NCI-H2196 treated with DMSO at 0.1 percent for 48 hours (cell line): ENCODE data around the gene SIPA1L3.
"Not testable (repeated sequence)": the region's sequence is repeated elsewhere in the genome, so short reads cannot be mapped to it uniquely, and the experiment has no call there.

ENCODE experiments used
- DNase-seq: peaks from one replicate; lab custom pipeline; 2025; ENCODE audit not compliant: unreplicated experiment; lab: John Stamatoyannopoulos, UW

SIPA1L3 gene

GRCh38 chr19:37914908-37915307 lies 7.9 kb downstream of the SIPA1L3 start:
- no peak for DNase-seq

GRCh38 chr19:37920591-37921450 lies 13.8 kb downstream of the SIPA1L3 start:
- DNase-seq: no peak

- DNase-seq: not testable (repeated sequence)
Measured at GRCh38 chr19:37924573-37924972, 17.6 kb downstream of the SIPA1L3 start.

GRCh38 chr19:37925212-37925611 lies 18.2 kb downstream of the SIPA1L3 start:
- DNase-seq: no peak

- DNase-seq: no peak
Measured at GRCh38 chr19:37926255-37926654, 19.2 kb downstream of the SIPA1L3 start.

- DNase-seq: no peak
Measured at GRCh38 chr19:37926711-37927110, 19.7 kb downstream of the SIPA1L3 start.

- DNase-seq: peak; percentile 46
Measured at GRCh38 chr19:37928527-37929286, 21.7 kb downstream of the SIPA1L3 start.

GRCh38 chr19:37929355-37929923 lies 22.4 kb downstream of the SIPA1L3 start:
- no peak for DNase-seq

GRCh38 chr19:37930416-37930815 lies 23.4 kb downstream of the SIPA1L3 start:
- DNase-seq: no peak

GRCh38 chr19:37931881-37932655 lies 25.1 kb downstream of the SIPA1L3 start:
- DNase-seq: peak; percentile 96

GRCh38 chr19:37932985-37933936 lies 26.3 kb downstream of the SIPA1L3 start:
- peak; percentile 79 for DNase-seq

GRCh38 chr19:37933937-37934358 lies 26.9 kb downstream of the SIPA1L3 start:
- no peak for DNase-seq

- DNase-seq: no peak
Measured at GRCh38 chr19:37935341-37935740, 28.3 kb downstream of the SIPA1L3 start.

- no peak for DNase-seq
Measured at GRCh38 chr19:37936166-37936565, 29.2 kb downstream of the SIPA1L3 start.

- DNase-seq: no peak
Measured at GRCh38 chr19:37936886-37937285, 29.9 kb downstream of the SIPA1L3 start.

- no peak for DNase-seq
Measured at GRCh38 chr19:37938353-37938752, 31.3 kb downstream of the SIPA1L3 start.

GRCh38 chr19:37941782-37942515 lies 34.9 kb downstream of the SIPA1L3 start:
- no peak for DNase-seq

- no peak for DNase-seq
Measured at GRCh38 chr19:37942516-37942902, 35.5 kb downstream of the SIPA1L3 start.

- DNase-seq: no peak
Measured at GRCh38 chr19:37943480-37943879, 36.5 kb downstream of the SIPA1L3 start.
